ENCODE measurements around the gene SORT1. TPM values are rescaled to one million over a fixed set of nuclear protein-coding genes. Genes with fewer than 3 reads are reported as not detected.

Gene SORT1
- total RNA-seq, 1 experiment from 2014 or later = 47.9 TPM

GRCh38 chr1:109372281-109372680, 25.4 kb downstream of the SORT1 start:
- H3K27ac Mint-ChIP-seq = peak overlapping the region in 1 of 3 experiments; percentile 29; a peak in 2 of 7 replicates
- DNase-seq = no peak
- WGBS (ENCODE audit: extremely low coverage, insufficient read length, low lambda C conversion rate) = no CpG with 5 or more reads among the region's 6 CpGs
- H3K9ac ChIP-seq (ENCODE audit: extremely low read depth, insufficient read length, low read length) = no peak overlapping the region
- H3K18ac ChIP-seq (ENCODE audit: insufficient read length, low read depth, low read length) = no peak overlapping the region
- H3K23me2 ChIP-seq (ENCODE audit: insufficient read length, low read depth, low read length, poor library complexity, severe bottlenecking) = no peaks in the 10 kb centered on the region
- no peak overlapping the region for H4K5ac ChIP-seq (ENCODE audit: insufficient read length, low read depth, low read length)
- no peak overlapping the region for H3K14ac ChIP-seq (ENCODE audit: insufficient read depth, low read length)
- no peak overlapping the region for H3K4ac ChIP-seq (ENCODE audit: low read depth, low read length)
- H2BK5ac ChIP-seq (ENCODE audit: insufficient read length, low read length) = no peak overlapping the region
- H4K8ac ChIP-seq (replicated peaks; ENCODE audit: insufficient read length, low read depth, low read length) = no peak overlapping the region
- H4K91ac ChIP-seq (ENCODE audit: insufficient read length, low read depth, low read length) = no peak overlapping the region
- H3K27ac ChIP-seq (ENCODE audit: insufficient read length, low read depth, low read length) = no peak overlapping the region
- H2BK15ac ChIP-seq (ENCODE audit: low read depth, low read length) = no peak overlapping the region
- H3K27me3 Mint-ChIP-seq (ENCODE audit: low read depth) = no peaks in the 10 kb centered on the region
- no peaks in the 10 kb centered on the region; the same call in 1 of the 2 replicates for H3K4me1 ChIP-seq (ENCODE audit: insufficient read depth, low read length)
- no peak overlapping the region for H3T11ph ChIP-seq (ENCODE audit: low read length)
- no peaks in the 10 kb centered on the region for H4K20me1 ChIP-seq (ENCODE audit: control insufficient read depth, insufficient read depth, insufficient read length)
- no peak overlapping the region for H2BK20ac ChIP-seq (ENCODE audit: low read depth, low read length, poor library complexity, severe bottlenecking)
- H3K79me2 ChIP-seq (ENCODE audit: insufficient read depth, low read length) = peaks cover 6% of the 10 kb centered on the region; the same call in 1 of the 2 replicates
- no peak overlapping the region for H2AFZ ChIP-seq (ENCODE audit: low read length)
- no peak overlapping the region for H2AK5ac ChIP-seq (ENCODE audit: insufficient read length, low read length)
- no peak overlapping the region for H2BK120ac ChIP-seq (ENCODE audit: low read depth, low read length, poor library complexity, severe bottlenecking)
- H3K4me2 ChIP-seq (ENCODE audit: insufficient read depth, insufficient read length, low read length) = no peak overlapping the region
- peaks cover 5% of the 10 kb centered on the region for H3K79me1 ChIP-seq (ENCODE audit: insufficient read depth, low read depth, low read length, poor library complexity, severe bottlenecking)
- H3K56ac ChIP-seq (ENCODE audit: insufficient read length, low read depth, low read length) = no peak overlapping the region
- H3K27me3 ChIP-seq (ENCODE audit: insufficient read depth, low read length) = no peaks in the 10 kb centered on the region
- no peaks in the 10 kb centered on the region for H3K9me3 ChIP-seq (ENCODE audit: control insufficient read depth, low read depth, low read length)
- no peak overlapping the region for H3K23ac ChIP-seq (ENCODE audit: insufficient read length, low read depth, low read length)
- no peak overlapping the region for H2BK12ac ChIP-seq (ENCODE audit: insufficient read length, low read depth, low read length)
- no peaks in the 10 kb centered on the region for H3K9me3 Mint-ChIP-seq
- peaks cover 20 to 23% of the 10 kb centered on the region in 2 experiments for H3K4me1 Mint-ChIP-seq
- H3K36me3 Mint-ChIP-seq (ENCODE audit: insufficient read depth in 1 of 3, low read depth in 3 of 3) = peaks cover 5 to 9% (median 6%) of the 10 kb centered on the region in 3 experiments
- no peak for TF ChIP-seq CTCF (conservative IDR thresholded peaks at IDR 0.05)
- H3K4me3 Mint-ChIP-seq = no peak overlapping the region
